DOHH2 (cell line): ENCODE data around the gene PTPRS.

Experiments
- H3F3A ChIP-seq: fragments of 200-600 bp; sonication (generic), shearing (Covaris generic); 2 replicates; pipeline ENCODE4 v1.6.0; 2016; ENCODE audit warnings: antibody characterized with exemption, mild to moderate bottlenecking; ENCODE audit not compliant: control insufficient read depth, insufficient read depth
- H3K27ac ChIP-seq: fragments of 200-600 bp; sonication (generic); 2 replicates; pipeline ENCODE4 v1.5.1; 2014; ENCODE audit warnings: low read depth, mild to moderate bottlenecking, low read length, moderate library complexity
- H3K27me3 ChIP-seq: fragments of 200-600 bp; sonication (generic); 2 replicates; pipeline ENCODE4 v1.6.1; 2014; ENCODE audit warnings: mild to moderate bottlenecking, low read length, mixed read lengths; ENCODE audit not compliant: control insufficient read depth
- H3K36me3 ChIP-seq: fragments of 200-600 bp; sonication (generic); 2 replicates; pipeline ENCODE4 v1.6.1; 2014; ENCODE audit warnings: mild to moderate bottlenecking, low read length, moderate library complexity, mixed read lengths; ENCODE audit not compliant: control insufficient read depth
- H3K4me1 ChIP-seq: fragments of 200-600 bp; sonication (generic); 2 replicates; pipeline ENCODE4 v1.6.1; 2014; ENCODE audit warnings: mild to moderate bottlenecking, low read length, mixed read lengths; ENCODE audit not compliant: control insufficient read depth
- H3K4me2 ChIP-seq: fragments of 200-600 bp; sonication (generic); 2 replicates; pipeline ENCODE4 v1.6.0; 2014; ENCODE audit warnings: mild to moderate bottlenecking, low read length, moderate library complexity
- H3K4me3 ChIP-seq: fragments of 200-600 bp; sonication (generic); 2 replicates; pipeline ENCODE4 v1.5.1; 2014; ENCODE audit warnings: mild to moderate bottlenecking, low read length, mixed read lengths
- H3K79me2 ChIP-seq: fragments of 200-600 bp; sonication (generic); 2 replicates; pipeline ENCODE4 v1.6.1; 2014; ENCODE audit warnings: mild to moderate bottlenecking, low read length, mixed read lengths; ENCODE audit not compliant: control insufficient read depth
- H3K9me2 ChIP-seq: fragments of 200-600 bp; sonication (generic); replicated peaks from 2 replicates; pipeline ENCODE4 v1.6.1; 2014; ENCODE audit warnings: mild to moderate bottlenecking, low read length, mixed read lengths; ENCODE audit not compliant: control insufficient read depth
- H3K9me3 ChIP-seq: fragments of 200-600 bp; sonication (generic); 2 replicates; pipeline ENCODE4 v1.6.1; 2014; ENCODE audit warnings: antibody characterized with exemption, low read length, mixed read lengths; ENCODE audit not compliant: control insufficient read depth, insufficient read depth
- H4K20me1 ChIP-seq: fragments of 200-600 bp; sonication (generic); 2 replicates; pipeline ENCODE4 v1.6.0; 2014; ENCODE audit warnings: low read depth, mild to moderate bottlenecking, antibody characterized with exemption, low read length, moderate library complexity; ENCODE audit not compliant: control insufficient read depth, insufficient read depth
- EZH2phosphoT487 ChIP-seq: fragments of 200-600 bp; sonication (generic); IDR thresholded peaks from 2 replicates; pipeline ENCODE4 v1.6.1; 2017; ENCODE audit warnings: borderline replicate concordance, mild to moderate bottlenecking, antibody characterized with exemption, low read length, moderate library complexity, mixed read lengths
- TF ChIP-seq, protein P1 (sequence below): fragments of 200-600 bp; sonication (generic); IDR thresholded peaks from one replicate; pipeline ENCODE4 v1.5.1; 2014; ENCODE audit warnings: antibody characterized with exemption, mild to moderate bottlenecking, low read depth, low read length; ENCODE audit not compliant: poor library complexity, severe bottlenecking

The PTPRS gene

GRCh38 chr19:5312058-5312457 lies 28.6 kb downstream of the PTPRS start:
- Histone ChIP-seq H3K4me1 (peaks cover 12% of the 10 kb centered on the region), H4K20me1 (no peaks in the 10 kb centered on the region), H3K9me3 (no peaks in the 10 kb centered on the region), H3K9me2 (no peaks in the 10 kb centered on the region), H3K27me3 (no peaks in the 10 kb centered on the region), H3K36me3 (no peaks in the 10 kb centered on the region), H3F3A (no peaks in the 10 kb centered on the region), H3K79me2 (no peaks in the 10 kb centered on the region), H3K4me3 (no peak overlapping the region), H3K27ac (no peak overlapping the region), H3K4me2 (no peak overlapping the region)
- TF ChIP-seq, protein P1, sequence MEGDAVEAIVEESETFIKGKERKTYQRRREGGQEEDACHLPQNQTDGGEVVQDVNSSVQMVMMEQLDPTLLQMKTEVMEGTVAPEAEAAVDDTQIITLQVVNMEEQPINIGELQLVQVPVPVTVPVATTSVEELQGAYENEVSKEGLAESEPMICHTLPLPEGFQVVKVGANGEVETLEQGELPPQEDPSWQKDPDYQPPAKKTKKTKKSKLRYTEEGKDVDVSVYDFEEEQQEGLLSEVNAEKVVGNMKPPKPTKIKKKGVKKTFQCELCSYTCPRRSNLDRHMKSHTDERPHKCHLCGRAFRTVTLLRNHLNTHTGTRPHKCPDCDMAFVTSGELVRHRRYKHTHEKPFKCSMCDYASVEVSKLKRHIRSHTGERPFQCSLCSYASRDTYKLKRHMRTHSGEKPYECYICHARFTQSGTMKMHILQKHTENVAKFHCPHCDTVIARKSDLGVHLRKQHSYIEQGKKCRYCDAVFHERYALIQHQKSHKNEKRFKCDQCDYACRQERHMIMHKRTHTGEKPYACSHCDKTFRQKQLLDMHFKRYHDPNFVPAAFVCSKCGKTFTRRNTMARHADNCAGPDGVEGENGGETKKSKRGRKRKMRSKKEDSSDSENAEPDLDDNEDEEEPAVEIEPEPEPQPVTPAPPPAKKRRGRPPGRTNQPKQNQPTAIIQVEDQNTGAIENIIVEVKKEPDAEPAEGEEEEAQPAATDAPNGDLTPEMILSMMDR, result no peak
- no peak for TF ChIP-seq EZH2phosphoT487

DNA sequence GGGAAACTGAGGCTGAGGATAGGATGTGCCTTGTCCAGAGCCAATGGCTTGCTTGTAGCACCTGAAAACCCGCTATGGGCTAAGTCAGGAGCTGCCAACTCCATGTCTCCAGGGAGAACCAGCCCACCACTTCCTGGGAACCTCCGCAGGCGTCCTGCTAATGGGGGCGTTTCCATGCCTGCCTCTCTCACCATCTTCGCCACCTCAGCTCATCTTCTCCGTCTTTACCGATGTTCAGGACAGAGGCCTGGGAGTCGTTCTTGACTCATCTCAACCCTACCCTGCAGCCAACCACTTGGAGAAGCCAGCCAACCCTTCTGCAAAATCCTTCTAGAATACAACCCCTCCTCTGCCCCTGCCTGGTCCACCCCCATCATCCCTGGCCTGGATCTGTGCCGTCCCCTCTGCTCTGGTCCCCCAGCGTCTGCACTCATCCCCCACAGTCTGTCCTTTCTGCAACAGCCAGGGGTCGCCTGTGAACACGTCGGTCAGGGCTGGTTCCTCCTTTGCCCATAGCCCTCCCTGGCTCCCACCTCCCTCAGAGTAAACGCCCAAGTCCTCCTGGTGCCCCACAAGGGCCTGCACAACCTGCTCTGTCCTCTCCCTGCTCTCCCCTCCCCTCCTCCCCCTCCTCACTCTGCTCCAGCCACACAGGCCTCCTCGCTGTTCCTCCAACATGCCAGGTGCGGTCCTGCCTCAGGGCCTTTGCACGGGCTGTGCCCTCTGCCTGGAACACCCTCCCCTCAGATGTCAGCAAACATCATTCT lies 31.0 kb downstream of the PTPRS start:
- Histone ChIP-seq H3F3A (no peaks in the 10 kb centered on the region), H3K36me3 (no peaks in the 10 kb centered on the region), H3K4me1 (peaks cover 12% of the 10 kb centered on the region), H3K79me2 (no peaks in the 10 kb centered on the region), H4K20me1 (no peaks in the 10 kb centered on the region), H3K9me2 (no peaks in the 10 kb centered on the region), H3K4me2 (no peak overlapping the region), H3K27me3 (no peaks in the 10 kb centered on the region), H3K4me3 (no peak overlapping the region), H3K9me3 (no peaks in the 10 kb centered on the region), H3K27ac (no peak overlapping the region)
- TF ChIP-seq, protein P1, result no peak
- TF ChIP-seq EZH2phosphoT487, result no peak

GRCh38 chr19:5308451-5309437 lies 31.9 kb downstream of the PTPRS start:
- H3K36me3 ChIP-seq, result no peaks in the 10 kb centered on the region
- no peak for TF ChIP-seq EZH2phosphoT487
- TF ChIP-seq, protein P1, result no peak
- H4K20me1 ChIP-seq, result no peaks in the 10 kb centered on the region
- H3K4me1 ChIP-seq, result peaks cover 8% of the 10 kb centered on the region
- H3F3A ChIP-seq, result no peaks in the 10 kb centered on the region
- no peaks in the 10 kb centered on the region for H3K27me3 ChIP-seq
- H3K79me2 ChIP-seq, result no peaks in the 10 kb centered on the region
- no peak overlapping the region for H3K4me2 ChIP-seq
- no peak overlapping the region for H3K27ac ChIP-seq
- H3K9me3 ChIP-seq, result no peaks in the 10 kb centered on the region
- no peak overlapping the region for H3K4me3 ChIP-seq
- no peaks in the 10 kb centered on the region for H3K9me2 ChIP-seq
